SK-MEL-5 (cell line): ENCODE measurements around the gene ARHGAP24. TPM values are rescaled to one million over a fixed set of nuclear protein-coding genes. Genes with fewer than 3 reads are reported as not detected.

Experiments
- DNase-seq: peaks from one replicate; pipeline ENCODE4 v3.0.0-alpha.2; 2016; ENCODE audit warnings: low read depth, low spot score
- in situ Hi-C: cut with HindIII; loops from 2 replicates; pipeline ENCODE4 v1.10.0; 2016; ENCODE audit warnings: low sequenced_read_pairs, high pct_unique_total_duplicates, low pct_unique_long_range_greater_than_20kb
- total RNA-seq: library from RNA; depleted of rRNA; stranded (reverse); fragments of >200 nt; shearing (Covaris generic); gene quantifications from 2 replicates; pipeline ENCODE4 v1.2.3, GENCODE V29; 2014

The ARHGAP24 gene
- total RNA-seq, 1 experiment from 2014 or later = 10.1 TPM

GRCh38 chr4:85733798-85734197 is 258.8 kb downstream of the ARHGAP24 start:
- in situ Hi-C loops = no loop called here
- DNase-seq = no peak

DNA sequence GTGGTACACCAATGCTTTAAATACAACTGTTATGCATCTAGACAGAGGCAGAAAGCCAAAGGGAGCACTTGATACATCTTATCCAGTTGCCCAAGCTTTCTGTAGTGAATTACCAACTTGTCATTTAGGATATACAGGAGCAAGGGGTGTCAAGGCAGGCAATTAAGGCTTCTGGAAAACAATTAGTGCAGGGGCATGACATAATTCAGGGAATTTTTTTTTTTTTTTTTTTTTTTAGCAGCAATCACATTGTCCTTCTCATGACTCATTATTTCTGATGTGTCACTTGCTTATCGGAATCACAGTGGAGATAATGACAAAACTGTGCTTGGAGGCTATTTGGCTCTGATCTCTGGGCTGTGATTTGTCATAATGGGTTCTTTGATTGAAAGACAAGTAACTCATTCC is 259.5 kb downstream of the ARHGAP24 start:
- DNase-seq = peak; percentile 42
- in situ Hi-C loops = no loop called here

- in situ Hi-C loops = no loop called here
These were observed 261.6 kb downstream of the ARHGAP24 start for GRCh38 chr4:85736571-85736970.

DNA sequence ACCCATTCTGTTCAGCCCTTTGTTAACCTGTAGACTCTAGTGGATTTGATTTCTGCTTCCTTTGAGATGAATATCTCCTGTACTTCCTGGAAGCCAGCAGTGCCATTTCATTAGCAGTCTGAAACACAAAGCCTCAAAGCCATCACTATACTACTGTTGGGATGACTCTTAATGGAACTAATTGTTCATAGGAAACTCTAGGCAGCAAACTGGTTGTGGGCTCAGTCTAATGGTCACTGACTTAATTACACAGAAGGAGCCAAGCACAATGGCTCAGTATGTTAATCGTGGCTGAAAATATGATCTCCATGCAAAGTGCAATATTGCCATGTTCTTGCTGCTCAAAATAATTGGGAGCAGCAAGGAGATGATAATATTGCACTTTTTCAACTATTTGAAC is 262.3 kb downstream of the ARHGAP24 start:
- DNase-seq = peak; percentile 44
- in situ Hi-C loops = no loop called here

More at GRCh38 chr4:85736571-85736970, 261.6 kb downstream of the ARHGAP24 start:
- DNase-seq = no peak

DNA sequence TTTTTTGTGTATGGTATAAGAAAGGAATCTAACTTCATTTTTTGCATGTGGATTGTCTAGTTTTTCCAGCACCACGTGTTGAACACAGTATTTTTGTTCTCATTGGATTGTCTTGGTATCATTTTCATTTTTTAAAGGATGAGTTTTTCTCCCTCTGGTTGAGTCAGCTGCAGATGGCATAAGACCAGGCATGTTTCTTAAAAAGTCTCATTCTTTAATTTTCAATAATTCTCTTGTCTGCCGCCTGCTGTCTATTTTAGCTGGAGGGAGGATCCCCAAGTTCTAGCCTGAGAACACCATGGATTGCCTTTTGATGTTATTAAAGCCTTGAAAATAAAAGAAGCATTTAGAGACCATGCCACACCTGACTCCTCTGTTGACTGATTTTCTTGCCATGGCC is 263.8 kb downstream of the ARHGAP24 start:
- DNase-seq = peak; percentile 26
- in situ Hi-C loops = no loop called here

GRCh38 chr4:85740431-85740861 is 265.5 kb downstream of the ARHGAP24 start:
- DNase-seq = no peak
- in situ Hi-C loops = no loop called here

DNA sequence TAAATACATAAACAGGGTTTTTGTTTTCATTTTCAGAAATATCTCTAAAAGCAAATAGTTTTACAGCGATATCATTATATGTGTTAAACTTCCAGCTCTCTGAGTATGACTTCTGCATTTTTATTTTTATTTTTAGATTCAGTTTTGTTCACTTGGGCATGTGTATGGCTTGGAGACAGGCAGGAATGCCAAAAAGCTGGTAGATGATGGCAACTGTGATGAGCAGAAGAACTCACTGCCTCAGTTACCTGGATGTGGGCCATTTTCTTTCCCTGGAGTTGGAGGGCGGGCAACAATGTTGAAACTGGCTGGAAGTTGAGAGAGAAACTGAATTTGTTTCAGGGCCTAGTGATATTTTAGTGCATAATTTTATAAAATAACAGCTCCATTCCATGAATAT is 266.4 kb downstream of the ARHGAP24 start:
- DNase-seq = no peak
- in situ Hi-C loops = no loop called here

GRCh38 chr4:85741921-85742591 is 267.1 kb downstream of the ARHGAP24 start:
- in situ Hi-C loops = no loop called here
- peak; percentile 71 for DNase-seq

GRCh38 chr4:85744950-85745349 is 270.0 kb downstream of the ARHGAP24 start:
- in situ Hi-C loops = no loop called here
- no peak for DNase-seq

DNA sequence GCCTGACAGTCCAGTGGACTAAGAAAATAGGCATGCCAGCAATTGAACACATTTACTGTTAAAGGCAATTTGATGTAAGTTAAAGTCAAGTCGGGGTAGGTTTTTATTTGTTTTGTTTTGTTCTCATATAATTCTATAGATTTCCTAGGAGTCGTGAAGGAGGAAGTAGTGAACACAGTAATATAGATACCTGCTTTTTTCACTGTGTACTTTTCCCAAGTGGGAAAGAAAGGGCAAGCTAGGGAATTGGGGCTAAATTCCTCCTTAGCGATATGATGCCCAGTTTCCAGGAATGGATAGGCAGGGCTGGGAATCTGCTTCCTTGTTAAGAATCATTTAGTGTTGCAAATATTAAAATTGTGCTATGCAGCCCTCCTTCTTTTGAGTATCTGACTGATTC is 271.0 kb downstream of the ARHGAP24 start:
- in situ Hi-C loops = no loop called here
- no peak for DNase-seq

- in situ Hi-C loops = no loop called here
- peak; percentile 82 for DNase-seq
These were observed 273.0 kb downstream of the ARHGAP24 start for GRCh38 chr4:85747882-85748491.

GRCh38 chr4:85748654-85749053 is 273.7 kb downstream of the ARHGAP24 start:
- DNase-seq = no peak
- in situ Hi-C loops = no loop called here

- no peak for DNase-seq
- in situ Hi-C loops = no loop called here
These were observed 276.9 kb downstream of the ARHGAP24 start for GRCh38 chr4:85751866-85752265.

- in situ Hi-C loops = no loop called here
- DNase-seq = no peak
These were observed 280.3 kb downstream of the ARHGAP24 start for GRCh38 chr4:85755285-85755684.

DNA sequence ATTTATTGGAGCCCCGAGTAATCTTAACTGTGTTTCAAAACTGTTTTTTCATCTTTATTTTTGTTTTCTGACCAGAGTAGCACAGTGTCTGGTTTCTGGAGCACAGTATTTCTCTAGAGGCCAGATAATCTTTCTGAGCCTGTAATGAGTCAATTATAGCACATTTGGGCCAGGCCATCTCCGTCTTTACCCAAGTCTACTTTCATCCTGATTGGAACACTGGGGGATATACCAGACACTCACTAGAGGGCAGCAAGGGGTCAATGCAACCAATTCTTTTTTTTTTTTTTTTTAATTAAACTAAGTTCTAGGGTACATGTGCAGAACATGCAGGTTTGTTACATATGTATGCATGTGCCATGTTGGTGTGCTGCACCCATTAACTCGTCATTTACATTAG is 282.0 kb downstream of the ARHGAP24 start:
- in situ Hi-C loops = no loop called here
- peak; percentile 55 for DNase-seq

GRCh38 chr4:85759388-85759787 is 284.4 kb downstream of the ARHGAP24 start:
- no peak for DNase-seq
- in situ Hi-C loops = no loop called here

GRCh38 chr4:85760511-85760910 is 285.6 kb downstream of the ARHGAP24 start:
- in situ Hi-C loops = no loop called here
- DNase-seq = no peak

DNA sequence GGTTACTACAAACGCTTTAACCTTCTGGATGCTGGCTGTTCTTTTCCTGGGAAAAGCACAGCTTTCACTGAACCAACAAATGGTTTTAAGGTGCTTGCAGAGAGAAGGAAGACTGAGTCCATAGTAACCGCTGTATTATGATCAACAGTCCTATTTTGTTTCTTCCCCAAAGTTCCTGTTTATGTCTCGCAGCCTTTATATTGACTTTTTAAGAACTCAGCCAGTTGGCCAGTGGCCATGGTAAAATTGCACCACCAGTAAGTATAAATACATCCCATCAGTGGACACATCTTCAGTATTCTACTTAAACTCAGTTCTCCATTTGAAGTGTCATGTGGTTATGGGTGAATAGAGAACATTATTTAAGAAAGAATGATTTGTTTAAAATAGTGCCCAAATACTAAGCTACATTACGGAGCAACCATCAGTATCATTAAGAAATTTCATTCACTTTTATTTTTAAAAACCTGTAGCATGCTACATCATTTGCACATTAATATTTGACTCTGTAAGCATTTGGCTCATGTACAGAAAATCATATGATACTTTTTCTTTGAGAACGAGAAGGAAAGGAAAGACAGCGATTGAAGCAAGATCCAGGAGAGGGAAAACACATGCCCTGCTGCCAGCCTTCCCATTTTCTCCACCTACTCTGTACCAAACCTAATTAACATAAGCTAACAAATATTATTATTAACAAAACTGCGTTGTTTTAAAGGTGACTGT is 287.0 kb downstream of the ARHGAP24 start:
- in situ Hi-C loops = no loop called here
- no peak for DNase-seq

DNA sequence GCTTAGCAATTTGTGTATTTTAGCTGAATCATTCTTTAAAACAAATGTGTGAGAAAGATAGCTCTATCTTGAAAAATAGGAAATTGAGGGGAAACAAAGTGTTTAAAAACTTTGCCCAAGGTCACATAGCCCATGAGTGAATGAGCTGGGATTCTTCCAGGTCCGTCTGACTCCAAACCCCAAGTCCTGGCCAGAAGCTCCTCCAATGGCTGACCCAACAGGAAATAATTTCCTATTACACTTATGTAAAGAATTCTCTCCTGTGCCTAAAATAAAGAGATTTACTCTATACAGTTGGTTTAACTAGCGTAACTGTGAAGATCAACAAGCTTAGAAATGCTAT is 287.6 kb downstream of the ARHGAP24 start:
- DNase-seq = no peak
- in situ Hi-C loops = no loop called here
